CD4-positive, alpha-beta T cell treated with Interleukin-17A for 4 hours (primary cell): Measurements from ENCODE around the gene ACTN4.
"Not testable (repeated sequence)": the region's sequence is repeated elsewhere in the genome, so short reads cannot be mapped to it uniquely, and the experiment has no call there.

ENCODE experiments used
- DNase-seq: peaks from one replicate; pipeline ENCODE4 v3.0.0-alpha.2; 2020; ENCODE audit warnings: mixed read lengths

Gene ACTN4

DNA sequence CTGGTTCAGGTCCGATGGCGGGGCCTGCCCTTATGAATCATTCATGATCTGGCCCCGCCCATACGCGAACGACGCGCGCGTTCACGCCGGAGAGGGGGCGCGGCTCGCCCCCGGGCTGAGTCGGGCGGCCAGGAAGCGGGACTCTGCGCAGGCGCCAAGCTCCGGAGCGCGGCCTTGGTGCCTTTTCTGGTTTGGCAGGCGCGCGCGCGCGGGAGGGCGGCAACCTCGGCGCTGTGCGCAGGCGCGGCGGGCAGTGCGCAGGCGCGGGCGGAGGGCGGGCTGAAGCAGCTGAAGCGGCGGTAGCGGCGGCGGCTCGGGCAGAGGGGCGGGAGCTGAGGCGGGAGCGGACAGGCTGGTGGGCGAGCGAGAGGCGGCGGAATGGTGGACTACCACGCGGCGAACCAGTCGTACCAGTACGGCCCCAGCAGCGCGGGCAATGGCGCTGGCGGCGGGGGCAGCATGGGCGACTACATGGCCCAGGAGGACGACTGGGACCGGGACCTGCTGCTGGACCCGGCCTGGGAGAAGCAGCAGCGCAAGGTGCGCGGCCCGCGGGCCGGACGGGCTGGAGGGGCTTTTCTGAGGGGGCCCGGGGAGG is at the start of gene ACTN4:
TSS of gene ACTN4 (plus strand) at position 282 of the 598 bp plus-strand sequence. CDS start at position 379, 97 bp downstream.
- DNase-seq, result peak; percentile 100

DNA sequence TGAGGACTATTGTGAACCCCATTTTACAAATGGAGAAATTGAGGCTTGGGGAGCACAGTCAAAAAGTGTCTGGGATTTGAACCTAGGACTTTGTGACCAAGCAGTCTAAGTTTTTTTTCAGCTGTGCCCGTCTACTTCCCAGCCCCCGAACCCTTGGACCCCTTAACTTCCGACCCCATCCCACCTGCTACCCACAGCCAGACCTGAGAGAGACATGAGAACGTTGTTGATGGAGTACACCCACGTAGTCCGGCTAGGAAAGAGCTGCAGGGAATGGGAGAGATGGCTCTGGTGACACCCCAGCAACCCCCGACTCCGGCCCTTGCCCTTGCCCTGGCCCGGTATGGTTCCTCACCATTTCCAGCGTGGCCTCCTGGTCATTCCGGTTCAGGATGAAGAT is 47.7 kb upstream of the ACTN4 start:
- DNase-seq, result no peak

DNA sequence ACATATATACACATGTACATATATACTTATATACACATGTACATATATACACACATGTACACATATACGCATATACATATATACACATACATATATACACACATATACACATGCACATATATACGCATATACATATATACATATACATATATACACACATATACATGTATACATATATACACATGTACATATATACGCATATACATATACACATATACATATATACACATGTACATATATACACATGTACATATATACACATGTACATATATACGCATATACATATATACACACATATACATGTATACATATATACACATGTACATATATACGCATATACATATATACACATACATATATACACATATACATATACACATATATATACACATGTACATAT is 44.6 kb upstream of the ACTN4 start:
- DNase-seq, result not testable (repeated sequence)

DNA sequence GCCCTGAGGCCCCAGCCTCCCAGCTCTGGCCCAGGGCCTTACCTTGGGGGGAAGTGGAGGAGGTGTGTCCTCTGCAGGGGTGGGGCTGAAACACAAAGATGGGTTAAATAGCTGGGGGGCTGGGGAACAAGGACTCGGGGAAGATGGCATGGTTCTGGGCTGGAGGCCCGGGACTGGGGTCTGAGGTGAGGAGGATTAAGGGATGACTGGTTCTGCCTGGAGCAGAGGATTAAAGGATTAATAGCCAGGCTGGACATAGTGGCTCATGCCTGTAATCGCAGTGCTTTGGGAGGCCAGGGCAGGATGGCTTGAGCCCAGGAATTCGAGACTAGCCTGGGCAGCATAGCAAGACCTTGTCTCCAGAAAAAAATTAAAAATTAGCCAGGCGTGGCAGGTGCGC is 41.3 kb upstream of the ACTN4 start:
- DNase-seq, result no peak

DNA sequence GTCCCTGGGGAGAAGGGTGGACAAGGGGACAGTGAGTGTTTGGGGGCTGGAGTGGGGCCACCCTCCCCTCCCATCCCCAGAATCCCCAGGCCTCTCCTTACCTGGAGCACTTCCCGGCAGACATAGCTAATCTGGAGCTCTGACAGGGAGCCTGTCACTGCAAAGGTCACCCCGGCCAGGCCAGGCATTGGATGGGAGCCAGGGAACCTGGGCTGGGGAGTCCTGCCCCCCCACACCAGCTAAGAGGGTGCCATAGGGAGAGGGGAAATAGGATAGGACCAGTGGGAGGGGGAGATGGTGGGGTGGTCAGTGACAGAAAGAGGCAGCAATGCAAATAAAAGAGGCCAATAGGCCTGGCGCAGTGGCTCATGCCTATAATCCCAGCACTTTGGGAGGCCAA is 33.2 kb upstream of the ACTN4 start:
- no peak for DNase-seq

DNA sequence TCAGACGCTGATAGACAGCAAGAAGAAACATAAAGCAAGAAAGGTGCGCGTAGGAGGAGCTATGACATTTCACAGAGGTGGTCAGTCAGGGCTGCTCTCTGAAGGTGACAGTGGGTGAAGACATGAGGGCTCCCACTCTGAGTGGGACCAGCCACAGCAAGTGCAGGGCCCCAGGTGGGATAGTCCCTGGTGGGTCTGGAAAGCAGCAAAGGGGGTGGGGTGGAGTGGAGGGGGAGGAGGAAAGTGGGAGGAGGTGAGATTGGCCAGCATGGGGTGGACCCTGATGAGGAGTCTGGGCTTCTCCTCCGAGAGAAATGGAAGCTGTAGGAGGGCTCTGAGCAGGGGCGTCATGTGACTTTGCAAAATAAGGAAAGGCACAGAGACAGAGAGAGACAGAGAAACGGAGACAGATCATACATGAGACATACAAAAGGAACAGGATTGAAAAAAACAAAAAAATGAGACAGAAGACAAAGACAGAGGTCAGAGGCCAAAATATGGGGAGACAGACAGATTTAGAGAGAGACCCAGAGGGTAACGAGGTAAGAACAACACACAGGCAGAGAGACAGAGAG is 32.4 kb upstream of the ACTN4 start:
- DNase-seq, result no peak

DNA sequence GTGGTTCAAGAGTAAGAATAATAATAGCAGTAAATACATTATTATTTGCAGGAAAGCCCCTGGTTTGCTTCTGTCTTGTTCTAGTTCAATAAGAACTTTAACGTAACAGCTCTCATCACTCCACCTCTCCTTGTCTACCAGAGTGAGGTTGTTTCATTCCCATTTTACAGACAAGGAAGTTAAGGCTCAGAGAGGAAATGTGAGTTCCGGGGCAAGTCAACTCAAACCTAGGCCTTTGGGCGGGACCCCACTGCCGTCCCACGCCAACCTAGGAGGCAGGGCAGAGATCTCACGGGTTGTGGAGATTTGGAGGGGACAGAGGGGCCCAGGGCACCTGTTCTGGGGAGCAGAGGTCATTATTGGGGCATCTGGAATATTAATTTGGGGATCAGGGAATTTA is 31.2 kb upstream of the ACTN4 start:
- DNase-seq, result no peak

DNA sequence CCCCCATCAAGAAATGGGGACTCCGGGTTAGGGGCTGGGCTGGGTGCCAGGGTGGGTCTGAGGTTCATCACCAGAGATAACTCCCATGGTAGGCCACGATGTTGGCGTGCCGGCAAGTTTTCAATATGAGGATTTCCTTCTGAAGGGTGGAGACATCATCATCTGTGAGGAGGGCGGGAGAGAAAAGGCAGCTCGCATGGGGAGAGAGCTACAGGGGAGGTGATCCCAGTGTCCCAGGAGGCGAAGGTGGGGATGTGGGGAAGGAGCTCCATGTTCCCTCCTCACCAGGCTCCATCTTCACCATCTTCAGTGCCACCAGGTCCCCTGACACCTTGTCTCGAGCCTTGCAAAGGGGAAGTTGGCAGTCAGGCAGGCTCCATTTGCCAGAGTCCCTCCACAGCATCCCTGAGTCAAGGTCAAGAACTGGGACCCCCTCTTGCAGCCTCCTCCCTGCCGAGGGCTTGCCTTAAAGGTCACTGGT is 30.1 kb upstream of the ACTN4 start:
- peak; percentile 45 for DNase-seq

DNA sequence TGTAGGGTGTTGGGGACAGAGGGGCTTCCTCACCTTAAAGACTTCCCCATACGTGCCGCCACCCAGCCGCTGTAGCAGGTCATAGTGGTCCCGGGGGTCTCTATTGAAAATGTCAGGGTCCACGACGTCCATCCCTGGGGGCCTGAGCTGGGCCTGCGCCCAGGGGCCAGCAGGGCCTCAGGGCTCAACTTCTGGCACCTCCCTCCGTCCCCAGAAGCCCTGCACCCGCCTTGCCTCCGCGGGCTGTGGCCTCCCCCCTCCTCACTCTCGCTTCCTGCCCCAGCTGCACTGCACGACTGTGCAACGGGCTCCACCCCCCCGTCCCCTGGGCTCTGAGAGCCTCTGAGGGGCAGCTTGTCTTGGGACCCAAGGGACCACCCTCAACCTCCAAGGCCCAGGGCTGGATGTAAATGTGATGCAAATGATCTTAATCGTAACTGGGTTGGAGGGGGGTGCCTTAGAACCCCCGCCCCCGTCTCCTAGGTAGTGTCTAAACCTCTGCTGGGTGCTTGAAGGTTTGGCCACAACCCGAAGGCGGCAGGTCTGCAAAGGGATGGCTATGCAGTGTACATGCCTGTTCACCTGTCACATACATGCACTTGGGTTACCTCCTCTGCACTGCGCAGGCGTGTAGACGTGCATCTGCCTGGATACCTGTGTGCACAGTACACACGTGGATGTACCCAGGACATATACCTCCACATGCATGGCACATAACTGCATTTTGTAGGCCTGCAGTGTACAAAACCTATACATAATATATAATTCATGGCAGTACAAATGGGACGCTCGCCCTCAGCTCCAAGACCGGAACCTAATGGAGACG is 29.5 kb upstream of the ACTN4 start, which contains the start of gene MAP4K1:
TSS of gene MAP4K1 (minus strand) at position 190 of the 826 bp plus-strand sequence. CDS start at position 132, 58 bp downstream.
- DNase-seq, result peak; percentile 85

DNA sequence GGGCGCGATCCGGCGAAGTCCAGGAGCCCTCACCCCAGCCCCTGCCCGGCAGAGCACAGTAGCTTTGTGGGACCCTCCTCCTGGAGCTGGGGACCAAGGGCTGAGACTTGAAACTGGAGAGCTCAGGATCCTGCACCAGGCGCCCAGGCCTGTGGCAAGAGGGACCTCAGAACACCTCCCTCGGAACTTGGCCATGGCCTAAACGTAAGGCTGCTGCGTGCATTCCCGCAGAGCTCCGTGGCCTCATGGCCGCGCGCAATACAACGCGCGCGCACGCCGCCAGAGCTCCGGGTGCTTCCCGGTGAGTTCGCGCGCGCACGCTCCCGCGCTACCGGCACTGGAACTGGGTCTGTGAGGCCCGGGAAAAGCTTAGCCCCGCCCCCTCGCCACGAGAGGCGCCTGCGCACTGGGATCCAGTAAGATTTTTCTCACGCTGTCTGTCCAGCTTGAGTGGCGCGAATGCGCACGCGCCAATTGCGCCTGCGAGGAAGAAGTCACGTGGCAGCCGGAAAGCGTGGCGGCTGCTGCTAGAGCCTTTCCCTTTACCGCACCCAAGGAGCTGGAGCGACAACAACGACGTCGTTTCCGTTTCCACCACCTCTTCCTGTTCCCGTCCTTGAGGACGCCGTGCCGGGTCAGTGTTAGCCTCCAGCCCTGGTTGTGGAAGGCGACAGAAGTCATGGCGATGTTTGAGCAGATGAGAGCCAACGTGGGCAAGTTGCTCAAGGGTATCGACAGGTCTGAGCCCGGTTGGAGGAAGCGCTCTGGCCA is 28.7 kb upstream of the ACTN4 start, which contains the start of gene EIF3K:
TSS of gene EIF3K (plus strand) at position 599 of the 771 bp plus-strand sequence. CDS start at position 680, 81 bp downstream.
- peak; percentile 99 for DNase-seq

DNA sequence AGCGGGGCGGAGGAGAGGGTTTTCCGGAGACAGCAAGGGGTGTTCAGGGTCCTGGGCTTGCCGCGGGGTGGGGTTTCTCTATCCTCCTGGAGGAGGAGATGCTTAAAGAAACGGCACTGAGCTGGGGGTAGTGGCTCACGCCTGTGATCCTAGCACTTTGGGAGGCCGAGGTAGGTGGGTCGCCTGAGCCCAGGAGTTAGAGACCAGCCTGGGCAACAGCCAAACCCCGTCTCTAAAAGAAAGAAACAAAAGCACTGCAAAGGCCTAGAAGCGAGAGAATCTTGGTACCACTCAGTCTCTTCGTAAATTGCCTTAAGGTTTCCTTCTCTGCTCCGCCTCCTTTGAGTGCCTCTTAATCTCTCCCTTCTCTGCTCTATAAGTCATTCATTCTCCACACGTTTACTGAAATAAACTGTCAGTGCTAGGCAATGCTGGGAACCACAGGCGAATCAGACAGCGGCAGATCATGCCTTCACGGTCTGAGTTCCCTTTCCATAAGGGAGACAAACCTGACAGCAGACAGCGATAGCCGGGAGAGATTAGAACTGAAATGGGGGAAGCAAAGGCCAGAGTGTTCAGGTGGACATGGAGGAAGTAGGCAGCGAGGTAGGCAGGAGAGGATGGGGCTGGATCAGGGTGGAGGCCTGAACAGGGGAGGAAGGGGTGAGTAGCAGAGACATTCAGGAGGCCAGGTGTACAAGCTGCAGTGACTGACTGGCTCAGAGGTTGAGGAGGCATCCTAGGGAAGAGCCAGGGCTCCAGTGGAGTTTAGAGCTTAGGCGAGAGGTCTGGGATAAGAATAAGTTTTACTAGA is 27.9 kb upstream of the ACTN4 start:
- DNase-seq, result no peak

DNA sequence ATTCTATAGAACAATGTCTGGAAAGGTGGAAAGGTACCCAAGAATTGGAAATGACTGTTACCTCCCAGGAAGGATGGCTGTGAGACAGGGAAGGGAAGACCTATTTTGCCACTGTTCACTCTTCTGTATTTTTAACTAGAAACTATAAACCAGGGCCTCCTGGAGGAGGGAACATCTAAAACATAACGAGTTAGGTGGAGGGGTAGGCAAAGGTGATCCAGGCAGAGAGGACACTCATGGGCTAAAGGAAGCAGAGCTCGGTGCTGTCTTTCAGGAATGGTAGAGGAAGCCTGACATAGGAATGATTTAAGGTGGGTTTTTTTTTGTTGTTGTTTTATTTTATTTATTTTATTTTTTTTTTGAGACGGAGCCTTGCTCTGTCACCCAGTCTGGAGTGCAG is 22.6 kb upstream of the ACTN4 start:
- no peak for DNase-seq

DNA sequence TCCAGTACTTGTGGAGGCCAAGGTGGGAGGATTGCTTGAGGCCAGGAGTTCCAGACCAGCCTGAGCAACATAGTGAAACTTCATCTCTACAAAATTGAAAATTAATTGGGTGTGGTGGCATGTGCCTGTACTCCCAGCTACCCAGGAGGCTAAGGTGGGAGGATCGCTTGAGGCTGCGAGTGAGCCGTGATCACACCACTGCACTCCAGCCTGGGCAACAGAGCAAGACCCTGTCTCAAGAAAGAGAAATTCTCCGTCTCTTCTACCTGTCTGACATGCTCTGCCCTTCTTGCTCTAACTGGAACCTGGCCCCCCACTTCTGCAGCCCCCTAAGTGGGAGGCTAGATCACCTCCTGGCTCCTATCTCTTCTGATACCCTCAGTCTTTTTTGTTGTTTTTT is 21.0 kb upstream of the ACTN4 start:
- DNase-seq, result no peak

DNA sequence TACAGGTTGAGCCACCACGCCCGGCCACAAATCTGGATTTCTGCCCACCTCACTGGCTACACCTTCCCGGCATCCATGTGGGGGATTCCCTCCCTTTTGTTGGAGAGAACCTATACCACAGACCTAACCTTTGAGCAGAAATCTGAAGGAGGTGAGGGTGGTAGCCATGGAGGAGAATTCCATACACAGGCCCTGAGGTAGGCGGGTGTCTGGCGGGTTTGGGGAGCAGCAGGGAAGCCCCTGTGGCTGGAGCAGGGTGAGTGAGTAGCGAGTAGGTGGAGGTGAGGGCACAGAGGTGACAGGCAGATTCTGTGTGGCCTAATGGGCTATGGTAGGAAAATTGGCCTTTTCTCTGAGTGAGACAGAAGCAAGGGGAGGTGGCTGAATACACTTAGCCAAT is 17.9 kb upstream of the ACTN4 start:
- no peak for DNase-seq

DNA sequence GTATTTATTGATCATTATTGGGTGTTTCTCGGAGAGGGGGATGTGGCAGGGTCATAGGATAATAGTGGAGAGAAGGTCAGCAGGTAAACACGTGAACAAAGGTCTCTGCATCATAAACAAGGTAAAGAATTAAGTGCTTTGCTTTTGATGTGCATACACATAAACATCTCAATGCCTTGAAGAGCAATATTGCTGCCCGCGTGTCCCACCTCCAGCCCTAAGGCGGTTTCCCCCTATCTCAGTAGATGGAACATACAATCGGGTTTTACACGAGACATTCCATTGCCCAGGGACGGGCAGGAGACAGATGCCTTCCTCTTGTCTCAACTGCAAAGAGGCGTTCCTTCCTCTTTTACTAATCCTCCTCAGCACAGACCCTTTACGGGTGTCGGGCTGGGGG is 16.1 kb upstream of the ACTN4 start:
- not testable (repeated sequence) for DNase-seq

DNA sequence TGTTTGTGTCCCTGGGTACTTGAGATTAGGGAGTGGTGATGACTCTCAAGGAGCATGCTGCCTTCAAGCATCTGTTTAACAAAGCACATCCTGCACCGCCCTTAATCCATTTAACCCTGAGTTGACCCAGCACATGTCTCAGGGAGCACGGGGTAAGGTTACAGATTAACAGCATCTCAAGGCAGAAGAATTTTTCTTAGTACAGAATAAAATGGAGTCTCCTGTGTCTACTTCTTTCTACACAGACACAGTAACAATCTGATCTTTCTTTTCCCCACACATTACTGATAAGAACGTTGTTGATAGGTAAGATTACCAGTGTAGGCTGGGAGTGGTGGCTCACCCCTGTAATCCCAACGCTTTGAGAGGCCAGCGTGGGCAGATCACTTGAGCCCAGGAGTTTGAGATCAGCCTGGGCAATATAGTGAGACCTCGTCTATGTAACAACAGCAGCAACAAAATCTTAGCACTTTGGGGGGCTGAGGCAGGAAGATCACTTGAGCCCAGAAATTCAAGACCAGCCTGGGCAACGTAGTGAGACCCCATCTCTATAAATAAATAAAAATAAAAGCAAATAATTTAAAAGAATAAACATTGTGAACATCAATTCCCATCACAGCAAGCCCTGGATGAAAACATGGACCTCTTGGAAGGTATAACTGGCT is 15.5 kb upstream of the ACTN4 start:
- not testable (repeated sequence) for DNase-seq

DNA sequence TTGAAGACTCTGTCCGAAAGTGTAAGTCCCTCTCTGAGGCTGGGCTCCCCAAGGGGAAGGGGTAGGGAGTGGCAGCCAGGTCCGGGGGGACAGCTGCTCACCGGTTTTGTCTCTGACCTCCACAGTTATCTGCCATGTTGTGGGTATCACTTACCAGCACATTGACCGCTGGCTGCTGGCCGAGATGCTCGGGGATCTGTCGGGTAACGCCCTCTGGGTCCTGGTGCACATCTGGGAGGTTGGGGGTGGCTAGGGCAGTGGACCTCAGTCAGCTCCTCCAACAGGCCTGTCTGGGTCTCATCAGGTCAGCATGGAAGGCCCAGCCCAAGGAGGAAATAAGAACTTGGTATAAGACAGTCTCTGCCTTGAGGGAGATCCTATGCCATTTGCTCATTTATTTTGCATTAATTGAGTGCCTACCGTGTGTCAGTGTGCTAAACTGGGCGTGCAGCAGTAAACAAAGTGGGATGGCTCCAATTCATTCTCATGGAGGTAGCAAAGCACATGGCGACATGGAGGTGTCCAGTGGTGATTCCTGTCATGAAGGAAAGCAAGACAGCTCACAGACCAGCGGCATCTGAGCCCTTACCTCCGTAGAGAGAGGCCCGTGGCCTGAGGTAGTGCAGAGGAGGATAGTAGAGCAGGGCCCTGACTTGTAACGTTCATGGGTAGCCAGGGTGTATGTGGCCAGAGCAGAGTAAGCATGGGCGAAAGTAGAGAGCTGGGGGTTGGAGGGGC is 14.8 kb upstream of the ACTN4 start:
- DNase-seq, result no peak

DNA sequence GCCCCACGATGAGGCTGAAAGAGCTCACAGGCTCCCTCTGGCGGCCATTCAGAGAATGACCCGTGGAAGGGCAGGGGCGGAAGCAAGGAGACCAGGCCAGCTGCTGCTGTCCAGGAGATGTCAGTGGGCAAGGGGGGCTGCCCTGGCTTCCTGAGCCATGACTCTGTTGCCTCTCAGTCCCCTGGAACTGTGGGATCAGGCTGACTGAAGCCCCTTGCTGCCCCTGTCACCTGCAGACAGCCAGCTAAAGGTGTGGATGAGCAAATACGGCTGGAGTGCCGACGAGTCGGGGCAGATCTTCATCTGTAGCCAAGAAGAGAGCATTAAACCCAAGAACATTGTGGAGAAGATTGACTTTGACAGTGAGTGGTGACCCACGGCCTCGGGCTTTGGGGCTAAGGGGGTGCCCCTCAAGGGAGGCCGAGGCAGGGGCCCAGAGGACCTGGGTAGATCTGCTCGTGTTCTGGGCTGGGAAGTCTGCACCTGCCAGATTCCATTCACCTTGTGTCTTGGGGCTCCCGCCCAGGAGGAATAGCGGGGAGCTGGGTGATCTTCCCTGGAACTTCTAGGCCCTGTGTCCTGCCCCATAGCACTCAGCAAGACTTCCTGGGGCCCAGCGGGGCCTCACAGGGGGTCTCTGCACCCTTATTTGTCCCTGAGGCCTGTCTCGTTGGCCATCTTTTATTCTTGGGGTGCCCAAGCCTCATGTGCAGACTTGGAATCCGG is 12.5 kb upstream of the ACTN4 start:
- DNase-seq, result peak; percentile 83

DNA sequence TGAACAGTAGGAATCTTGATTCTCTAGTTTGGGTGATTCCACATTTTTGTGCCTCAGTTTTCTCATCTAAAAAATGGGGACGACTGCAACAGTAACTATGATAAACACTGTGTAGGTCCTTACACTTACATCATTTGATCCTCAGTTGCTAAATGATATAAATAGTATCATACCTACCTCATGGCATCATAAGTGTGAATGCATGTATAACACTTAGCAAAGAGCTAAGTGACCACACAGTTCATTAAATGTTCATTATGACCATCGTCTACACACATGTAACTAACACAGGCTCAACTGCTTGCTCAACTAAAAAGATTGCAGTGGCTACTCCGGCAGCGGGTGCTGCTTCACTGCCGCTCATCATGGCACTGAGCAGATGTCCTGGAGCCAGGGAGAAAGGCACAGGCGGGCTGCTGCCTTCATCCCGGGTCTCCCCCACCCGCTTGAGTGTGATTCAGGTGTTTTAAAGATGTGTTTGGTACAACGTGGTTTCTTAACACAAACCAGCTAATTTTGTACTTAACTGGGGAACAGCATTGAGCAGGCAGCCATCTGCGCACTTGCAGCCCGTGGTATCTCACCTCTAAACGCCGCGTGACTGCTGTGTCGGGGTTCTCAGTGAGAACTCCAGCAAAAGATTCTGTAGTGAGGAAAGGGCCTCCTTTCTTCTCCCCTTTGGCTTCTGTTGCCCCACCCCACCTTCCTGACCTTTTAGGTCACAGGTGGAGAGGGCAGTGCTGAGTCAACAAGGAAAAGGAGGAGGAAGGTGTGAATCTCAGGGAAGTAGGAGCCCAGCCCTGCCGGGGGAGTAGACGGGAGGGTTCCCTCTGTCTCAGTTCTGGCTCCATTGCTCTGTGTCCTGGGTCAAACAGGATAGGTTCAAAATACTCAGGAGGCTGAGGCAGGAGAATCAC is 11.7 kb upstream of the ACTN4 start:
- no peak for DNase-seq
